Glutamatergic neuron (in vitro differentiated cells): Measurements from ENCODE around the gene RAB20. TPM values are rescaled to one million over a fixed set of nuclear protein-coding genes. Genes with fewer than 3 reads are reported as not detected.
"Not testable (repeated sequence)": the region's sequence is repeated elsewhere in the genome, so short reads cannot be mapped to it uniquely, and the experiment has no call there.

Source experiments
- DNase-seq: peaks from one replicate; pipeline ENCODE4 v3.0.0; 2022
- H3K27ac Mint-ChIP-seq: one replicate; pipeline ENCODE4 v1.8.0; 2020; ENCODE audit warnings: mild to moderate bottlenecking, mixed read lengths, inconsistent platforms; ENCODE audit not compliant: unreplicated experiment
- H3K27me3 Mint-ChIP-seq: one replicate; pipeline ENCODE4 v1.8.0; 2020; ENCODE audit warnings: mild to moderate bottlenecking, moderate library complexity, mixed read lengths, inconsistent platforms; ENCODE audit not compliant: unreplicated experiment
- H3K36me3 Mint-ChIP-seq: one replicate; pipeline ENCODE4 v1.8.0; 2020; ENCODE audit warnings: mild to moderate bottlenecking, mixed read lengths, inconsistent platforms; ENCODE audit not compliant: unreplicated experiment
- H3K4me1 Mint-ChIP-seq: one replicate; pipeline ENCODE4 v1.8.0; 2020; ENCODE audit warnings: mild to moderate bottlenecking, low read depth, mixed read lengths, inconsistent platforms; ENCODE audit not compliant: unreplicated experiment
- H3K4me3 Mint-ChIP-seq: one replicate; pipeline ENCODE4 v1.8.0; 2020; ENCODE audit warnings: mild to moderate bottlenecking, mixed read lengths, inconsistent platforms; ENCODE audit not compliant: unreplicated experiment
- H3K9me3 Mint-ChIP-seq: one replicate; pipeline ENCODE4 v1.8.0; 2020; ENCODE audit warnings: mild to moderate bottlenecking, moderate library complexity, mixed read lengths, inconsistent platforms; ENCODE audit not compliant: unreplicated experiment
- CTCF ChIP-seq: fragments of 200-600 bp; sonication (generic); IDR thresholded peaks from one replicate; pipeline ENCODE4 v1.5.0; 2021; ENCODE audit not compliant: partially characterized antibody, unreplicated experiment
- long read RNA-seq: library from polyadenylated mRNA; unstranded; transcript quantifications from one replicate; pipeline ENCODE4 v2.0.0, GENCODE V29; 2020; ENCODE audit not compliant: unreplicated experiment
- total RNA-seq: library from RNA; stranded (reverse); fragmentation: NEBNext Ultra II Directional; extraction: Animal tissue kit (Norgen Biotek cat#: 25700); gene quantifications from one replicate; pipeline ENCODE4 v1.2.1, GENCODE V29; 2021; ENCODE audit not compliant: unreplicated experiment

RAB20 gene
- 1.7 TPM for total RNA-seq
- long read RNA-seq = 0 reads

DNA sequence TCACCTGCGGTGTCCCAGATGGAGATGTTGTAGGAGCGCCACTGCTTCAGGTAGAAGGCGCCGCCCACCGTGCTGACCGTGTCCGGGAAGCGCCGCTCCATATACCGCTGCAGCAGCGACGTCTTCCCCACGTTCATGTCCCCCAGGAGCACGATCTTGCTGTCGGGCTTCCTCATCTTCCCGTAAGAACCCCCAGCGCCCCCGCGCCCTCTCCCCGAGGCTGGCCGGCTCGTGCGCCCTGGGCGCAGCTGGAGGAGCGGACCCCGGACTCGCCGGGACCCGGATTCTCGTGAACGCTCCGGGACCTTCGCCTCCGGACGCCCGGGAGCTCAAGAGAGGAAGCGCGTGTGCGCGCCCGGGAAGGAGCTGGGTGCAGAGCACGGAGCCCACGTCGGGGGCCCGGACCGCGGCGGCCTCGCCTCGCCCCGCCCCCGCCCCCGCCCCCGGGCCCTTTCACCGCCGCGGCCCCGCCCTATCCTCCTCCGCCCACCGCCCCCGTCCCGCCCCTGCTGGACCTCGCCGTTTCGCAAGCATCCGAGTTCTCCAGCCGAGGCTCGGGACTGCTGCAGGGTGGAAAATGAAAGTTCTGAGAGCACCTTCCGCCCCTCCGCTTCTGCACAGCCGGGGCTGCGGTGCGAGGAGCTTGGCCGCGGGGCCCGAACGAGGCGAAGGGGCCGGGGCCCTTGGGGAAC is at the start of gene RAB20:
TSS of gene RAB20 (minus strand) at position 379 of the 692 bp plus-strand sequence. CDS start at position 176, 203 bp downstream.
- Mint-ChIP-seq H3K4me1 (peaks cover 1% of the 10 kb centered on the region), H3K27ac (peak within 1 kb of the TSS; percentile 45), H3K9me3 (peaks cover 5% of the 10 kb centered on the region), H3K4me3 (peak within 1 kb of the TSS; percentile 94), H3K27me3 (peaks cover 3% of the 10 kb centered on the region), H3K36me3 (peaks cover 5% of the 10 kb centered on the region)
- TF ChIP-seq CTCF = no peak
- DNase-seq = peak; percentile 71

- no peak for TF ChIP-seq CTCF
- H3K27ac Mint-ChIP-seq = no peak overlapping the region
- no peak overlapping the region for H3K4me3 Mint-ChIP-seq
- H3K27me3 Mint-ChIP-seq = peaks cover 10% of the 10 kb centered on the region
- H3K36me3 Mint-ChIP-seq = peaks cover 6% of the 10 kb centered on the region
- H3K9me3 Mint-ChIP-seq = peaks cover 9% of the 10 kb centered on the region
- H3K4me1 Mint-ChIP-seq = peaks cover 3% of the 10 kb centered on the region
- no peak for DNase-seq
These were observed 49.6 kb upstream of the RAB20 start for GRCh38 chr13:110610955-110611595.

DNA sequence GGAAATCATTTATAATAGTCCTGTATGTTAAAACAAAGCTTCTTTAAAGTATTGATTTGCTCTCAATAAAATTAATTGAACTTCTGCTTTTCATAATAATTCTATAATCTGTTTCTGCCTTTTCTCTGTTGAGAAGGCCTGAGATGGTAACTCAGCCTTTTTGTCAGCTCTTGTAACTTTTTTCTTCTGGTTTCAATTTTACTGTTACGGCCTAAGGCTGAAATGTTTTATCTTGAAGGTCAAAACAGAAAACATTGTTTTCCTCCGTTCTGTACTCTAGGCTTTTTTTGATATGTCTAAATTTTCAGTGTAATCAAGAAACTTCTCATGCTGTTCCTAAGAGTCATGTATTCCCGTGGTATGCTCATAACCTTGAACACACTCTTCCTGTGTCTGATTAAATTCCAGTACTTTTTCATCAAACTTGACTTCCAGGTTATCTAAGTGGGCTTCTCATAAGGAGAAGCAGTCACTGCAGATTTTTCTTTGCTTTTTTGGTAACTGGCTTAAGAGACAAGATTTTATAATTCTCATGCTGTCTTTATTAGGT is 46.2 kb upstream of the RAB20 start:
- DNase-seq = no peak
- Mint-ChIP-seq H3K36me3 (peaks cover 11% of the 10 kb centered on the region), H3K9me3 (peaks cover 6% of the 10 kb centered on the region), H3K27ac (no peak overlapping the region), H3K4me1 (no peaks in the 10 kb centered on the region), H3K4me3 (no peak overlapping the region), H3K27me3 (no peaks in the 10 kb centered on the region)
- no peak for TF ChIP-seq CTCF

DNA sequence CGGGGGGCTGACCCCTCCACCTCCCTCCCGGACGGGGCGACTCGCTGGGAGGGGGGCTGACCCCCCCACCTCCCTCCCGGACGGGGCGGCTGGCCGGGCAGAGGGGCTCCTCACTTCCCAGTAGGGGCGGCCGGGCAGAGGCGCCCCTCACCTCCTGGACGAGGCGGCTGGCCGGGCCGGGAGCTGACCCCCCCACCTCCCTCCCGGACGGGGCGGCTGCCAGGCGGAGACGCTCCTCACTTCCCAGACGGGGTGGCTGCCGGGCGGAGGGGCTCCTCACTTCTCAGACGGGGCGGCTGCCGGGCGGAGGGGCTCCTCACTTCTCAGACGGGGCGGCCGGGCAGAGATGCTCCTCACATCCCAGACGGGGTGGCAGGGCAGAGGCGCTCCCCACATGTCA is 44.8 kb upstream of the RAB20 start:
- not testable (repeated sequence) for H3K9me3 Mint-ChIP-seq, H3K27ac Mint-ChIP-seq, H3K27me3 Mint-ChIP-seq, H3K4me1 Mint-ChIP-seq, H3K4me3 Mint-ChIP-seq, DNase-seq
- peaks cover 11% of the 10 kb centered on the region for H3K36me3 Mint-ChIP-seq

GRCh38 chr13:110605132-110605531 is 43.6 kb upstream of the RAB20 start:
- DNase-seq = no peak
- Mint-ChIP-seq H3K36me3 (peaks cover 11% of the 10 kb centered on the region), H3K27ac (no peak overlapping the region), H3K27me3 (no peaks in the 10 kb centered on the region), H3K4me1 (no peaks in the 10 kb centered on the region), H3K9me3 (peaks cover 6% of the 10 kb centered on the region), H3K4me3 (no peak overlapping the region)
- no peak for TF ChIP-seq CTCF
